Colonic mucosa (tissue), 4 donors: Measurements from ENCODE around the gene STOML1. TPM values are rescaled to one million over a fixed set of nuclear protein-coding genes. Genes with fewer than 3 reads are reported as not detected.
A peak's percentile ranks its signal among the peaks of the same experiment; 100 is the strongest.

Source experiments
- DNase-seq: peaks from one replicate; pipeline ENCODE4 v3.0.0-alpha.2; 2020
- H3K27ac ChIP-seq: fragments of 200-600 bp; one replicate; pipeline ENCODE4 v1.8.0; 2021
- H3K27me3 ChIP-seq: fragments of 200-600 bp; one replicate; pipeline ENCODE4 v1.8.0; 2021
- H3K36me3 ChIP-seq: fragments of 200-600 bp; one replicate; pipeline ENCODE4 v1.8.0; 2021
- H3K4me1 ChIP-seq: fragments of 200-600 bp; one replicate; pipeline ENCODE4 v1.8.0; 2021; ENCODE audit warnings: mild to moderate bottlenecking
- H3K4me3 ChIP-seq: fragments of 200-600 bp; one replicate; pipeline ENCODE4 v1.8.0; 2021
- H3K9ac ChIP-seq, 2 donors: one replicate each; pipeline ENCODE4 v1.7.0; 2013; ENCODE audit warnings: control low read depth in 2 of 2, low read depth in 2 of 2, low read length in 2 of 2
- H3K9me3 ChIP-seq: fragments of 200-600 bp; one replicate; pipeline ENCODE4 v1.8.0; 2021
- CTCF ChIP-seq: fragments of 200-600 bp; IDR thresholded peaks from one replicate; pipeline ENCODE4 v1.8.0; 2022; ENCODE audit warnings: antibody characterized with exemption, mild to moderate bottlenecking
- intact Hi-C: fragments of 100-400 bp; cut with DNase I; formaldehyde crosslinking; loops from one replicate; pipeline ENCODE4 v1.14.1; 2022
- total RNA-seq, 2 donors: library from RNA; stranded (reverse); fragmentation: NEBNext Ultra II Directional in 1 of 2; extraction: Animal tissue kit (Norgen Biotek cat#: 25700) in 1 of 2; gene quantifications; one replicate each; pipeline ENCODE4 v1.2.1, GENCODE V29; 2021
- donor health status: healthy.
- donor health status: DM: no; HTN: no; CAD: no.
- donor health status: DM: no; HTN: no; CAD: no.

The STOML1 gene
- total RNA-seq, 2 donors from 2014 or later: 9.1 to 14.3 TPM

DNA sequence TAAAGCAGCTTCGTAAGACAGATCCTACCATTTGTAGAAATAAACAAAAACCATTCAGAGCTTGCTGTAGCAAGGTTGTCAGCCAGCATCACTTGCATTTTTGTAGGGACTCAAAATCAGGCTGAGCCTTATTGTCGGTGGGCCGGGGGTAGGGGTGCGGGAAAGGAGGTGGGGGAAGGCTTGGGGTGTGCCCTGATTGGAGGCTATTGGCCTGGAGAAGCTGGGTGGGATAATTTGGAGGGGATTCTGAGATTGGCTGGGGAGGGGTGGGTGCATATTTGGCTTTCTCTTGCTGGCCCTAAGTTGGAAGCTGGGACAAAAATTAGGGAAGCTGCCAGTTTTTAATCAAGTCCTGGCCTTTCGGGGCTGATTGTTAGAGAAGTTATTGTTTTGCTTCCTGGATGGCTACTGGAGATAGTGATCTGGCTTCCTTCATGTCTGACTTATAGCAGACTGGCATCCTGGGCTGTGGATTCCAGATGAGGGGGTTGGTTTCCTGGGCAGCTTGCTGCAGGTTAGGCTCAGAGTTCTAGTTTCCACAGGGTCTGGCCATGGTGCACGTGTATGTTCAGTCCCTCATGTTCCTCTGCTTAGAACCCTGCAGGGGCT, 22.8 kb downstream of the STOML1 start:
- Histone ChIP-seq H3K36me3 (no peaks in the 10 kb centered on the region), H3K27me3 (no peaks in the 10 kb centered on the region), H3K27ac (no peak overlapping the region), H3K4me1 (no peaks in the 10 kb centered on the region), H3K9ac (no peak overlapping the region), H3K9me3 (no peaks in the 10 kb centered on the region), H3K4me3 (no peak overlapping the region)
- DNase-seq: no peak
- no peak for TF ChIP-seq CTCF
- intact Hi-C loops: loop anchor here (10.0 kb wide), 1 partner anchor 346 kb away; no protein-coding TSS in a partner anchor

DNA sequence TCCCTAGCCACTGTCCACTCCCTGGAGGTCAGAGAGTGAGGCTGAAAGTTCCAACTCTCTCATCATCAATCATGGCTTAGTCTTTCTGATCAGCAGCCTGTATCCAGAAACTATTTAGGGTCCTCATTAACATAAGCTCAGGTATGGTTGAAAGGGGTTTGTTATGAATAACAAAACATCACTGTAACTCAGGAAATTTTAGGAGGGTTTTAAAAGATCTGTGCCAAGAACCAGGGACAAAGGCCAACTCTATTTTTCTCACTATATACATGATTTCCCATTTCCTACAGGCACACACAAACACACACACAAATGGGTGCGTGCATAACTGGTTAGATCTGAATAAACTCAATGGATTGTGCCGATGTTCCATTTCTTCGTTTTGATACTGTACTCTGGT, 23.6 kb downstream of the STOML1 start:
- Histone ChIP-seq H3K36me3 (no peaks in the 10 kb centered on the region), H3K4me1 (no peaks in the 10 kb centered on the region), H3K27ac (no peak overlapping the region), H3K9me3 (no peaks in the 10 kb centered on the region), H3K27me3 (no peaks in the 10 kb centered on the region), H3K4me3 (no peak overlapping the region), H3K9ac (no peak overlapping the region)
- intact Hi-C loops: loop anchor here (10.0 kb wide), 1 partner anchor 346 kb away; no protein-coding TSS in a partner anchor
- DNase-seq: no peak
- TF ChIP-seq CTCF: no peak

- no peak for DNase-seq
- TF ChIP-seq CTCF: no peak
These were observed 26.4 kb downstream of the STOML1 start for GRCh38 chr15:73965758-73966113.

DNA sequence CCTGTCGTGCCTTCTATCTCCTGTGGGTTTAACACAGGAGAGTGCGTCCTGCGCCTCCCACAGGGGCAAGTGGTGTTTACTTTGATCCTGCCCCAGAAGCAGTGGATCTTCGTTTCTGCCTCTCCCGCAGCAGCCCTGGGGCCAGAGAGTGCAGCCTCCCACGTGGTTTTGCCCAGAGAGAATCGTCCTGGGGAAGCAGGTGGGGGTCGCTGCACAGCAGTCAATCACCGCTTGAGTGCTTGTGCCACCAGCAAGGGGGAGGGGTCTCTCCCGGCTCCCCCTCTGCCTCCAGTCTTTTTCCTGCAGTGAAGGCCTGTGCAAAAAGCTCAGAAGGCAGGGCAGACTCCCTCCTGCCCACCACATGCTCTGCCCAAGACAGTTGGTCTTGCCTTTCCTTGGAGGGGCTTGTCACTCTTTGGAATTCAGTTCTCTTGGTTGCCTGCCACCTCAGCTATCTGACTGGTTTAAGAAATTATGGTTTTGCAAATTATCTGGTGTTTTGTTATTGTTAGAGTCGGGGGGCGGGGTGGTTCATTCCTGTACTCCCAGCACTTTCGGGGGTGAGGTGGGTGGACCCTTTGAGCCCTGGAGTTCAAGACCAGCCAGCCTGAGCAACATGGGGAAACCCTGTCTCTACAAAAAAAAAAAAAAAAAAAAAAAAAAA, 26.9 kb downstream of the STOML1 start:
- H3K4me3 ChIP-seq: no peak overlapping the region
- H3K9ac ChIP-seq: peak overlapping the region in 1 of 2 donors; percentile 26
- TF ChIP-seq CTCF: peak; percentile 15
- H3K36me3 ChIP-seq: no peaks in the 10 kb centered on the region
- H3K4me1 ChIP-seq: no peaks in the 10 kb centered on the region
- no peak for DNase-seq
- intact Hi-C loops: loop anchor here (10.0 kb wide), 1 partner anchor 350 kb away; no protein-coding TSS in a partner anchor
- no peaks in the 10 kb centered on the region for H3K27me3 ChIP-seq
- H3K9me3 ChIP-seq: no peaks in the 10 kb centered on the region
- no peak overlapping the region for H3K27ac ChIP-seq

More at GRCh38 chr15:73965758-73966113, 26.4 kb downstream of the STOML1 start:
- H3K27me3 ChIP-seq: no peaks in the 10 kb centered on the region
- H3K9me3 ChIP-seq: no peaks in the 10 kb centered on the region
- no peaks in the 10 kb centered on the region for H3K4me1 ChIP-seq
- H3K36me3 ChIP-seq: no peaks in the 10 kb centered on the region
- H3K27ac ChIP-seq: no peak overlapping the region
- no peak overlapping the region for H3K9ac ChIP-seq
- intact Hi-C loops: loop anchor here (10.0 kb wide), 1 partner anchor 349 kb away; no protein-coding TSS in a partner anchor
- H3K4me3 ChIP-seq: no peak overlapping the region

GRCh38 chr15:73964736-73965093, 27.4 kb downstream of the STOML1 start:
- peak; percentile 84 for DNase-seq
- no peak overlapping the region for H3K27ac ChIP-seq
- peak; percentile 88 for TF ChIP-seq CTCF
- no peaks in the 10 kb centered on the region for H3K9me3 ChIP-seq
- no peak overlapping the region for H3K4me3 ChIP-seq
- peak overlapping the region in 1 of 2 donors; percentile 26 for H3K9ac ChIP-seq
- no peaks in the 10 kb centered on the region for H3K27me3 ChIP-seq
- intact Hi-C loops: loop anchor here (10.0 kb wide), 1 partner anchor 350 kb away; no protein-coding TSS in a partner anchor
- H3K4me1 ChIP-seq: no peaks in the 10 kb centered on the region
- no peaks in the 10 kb centered on the region for H3K36me3 ChIP-seq
